Mesenchymal stem cell (in vitro differentiated cells and primary cell): ENCODE data around the gene PRKCA.
"Not testable (repeated sequence)": the region's sequence is repeated elsewhere in the genome, so short reads cannot be mapped to it uniquely, and the experiment has no call there.

Source experiments
- DNase-seq: peaks from one replicate; pipeline ENCODE4 v3.0.0-alpha.2; 2013
- H2AFZ ChIP-seq: one replicate; pipeline ENCODE4 v1.6.1; 2013; ENCODE audit warnings: low read depth, mild to moderate bottlenecking, control low read depth, inconsistent platforms, low read length, moderate library complexity
- H2AK5ac ChIP-seq: 2 replicates; pipeline ENCODE4 v1.6.1; 2013; ENCODE audit warnings: low read length, moderate library complexity, mild to moderate bottlenecking, inconsistent platforms; ENCODE audit not compliant: severe bottlenecking
- H2BK120ac ChIP-seq: one replicate; pipeline ENCODE4 v1.6.1; 2013; ENCODE audit warnings: low read depth, mild to moderate bottlenecking, inconsistent platforms, low read length, moderate library complexity
- H2BK12ac ChIP-seq, 2 experiments: one replicate each; pipeline ENCODE4 v1.6.1; 2013; ENCODE audit warnings: inconsistent platforms in 2 of 2, low read length in 2 of 2, mild to moderate bottlenecking in 2 of 2, moderate library complexity in 2 of 2, control low read depth in 1 of 2
- H2BK15ac ChIP-seq: one replicate; pipeline ENCODE4 v1.6.1; 2013; ENCODE audit warnings: mild to moderate bottlenecking, low read depth, inconsistent platforms; ENCODE audit not compliant: poor library complexity, severe bottlenecking
- H2BK5ac ChIP-seq: 2 replicates; pipeline ENCODE4 v1.6.1; 2013; ENCODE audit warnings: low read depth, mild to moderate bottlenecking, low read length, control low read depth, inconsistent platforms; ENCODE audit not compliant: poor library complexity, severe bottlenecking
- H3K14ac ChIP-seq, 2 experiments: one replicate each; pipeline ENCODE4 v1.6.1; 2013; ENCODE audit warnings: inconsistent platforms in 2 of 2, low read length in 2 of 2, control low read depth in 1 of 2, mild to moderate bottlenecking in 1 of 2, moderate library complexity in 1 of 2
- H3K18ac ChIP-seq, 2 experiments: one replicate each; pipeline ENCODE4 v1.6.1; 2013; ENCODE audit warnings: inconsistent platforms in 2 of 2, low read length in 2 of 2, control low read depth in 1 of 2, low read depth in 1 of 2, mild to moderate bottlenecking in 1 of 2
- H3K23ac ChIP-seq, 2 experiments: one replicate each; pipeline ENCODE4 v1.6.1; 2013; ENCODE audit warnings: inconsistent platforms in 2 of 2, low read length in 2 of 2, mild to moderate bottlenecking in 2 of 2, moderate library complexity in 2 of 2, control low read depth in 1 of 2
- H3K27ac ChIP-seq: 2 replicates; pipeline ENCODE4 v1.5.1; 2013; ENCODE audit warnings: mild to moderate bottlenecking, moderate library complexity, low read length, control low read depth, inconsistent platforms; ENCODE audit not compliant: poor library complexity, severe bottlenecking
- H3K27me3 ChIP-seq, 2 experiments: 2 replicates each; pipeline versions ENCODE4 v1.6.1 to v1.7.0; 2013; ENCODE audit warnings: low read length in 2 of 2, mild to moderate bottlenecking in 2 of 2, moderate library complexity in 2 of 2, control low read depth in 1 of 2, inconsistent platforms in 1 of 2; ENCODE audit not compliant: control insufficient read depth in 1 of 2, insufficient read depth in 1 of 2
- H3K36me3 ChIP-seq, 2 experiments: 2 replicates each; pipeline versions ENCODE4 v1.6.1 to v1.7.0; 2013; ENCODE audit warnings: low read length in 2 of 2, control low read depth in 1 of 2, inconsistent platforms in 1 of 2, low read depth in 1 of 2, mild to moderate bottlenecking in 1 of 2; ENCODE audit not compliant: insufficient read depth in 2 of 2, control insufficient read depth in 1 of 2
- H3K4ac ChIP-seq, 2 experiments: one replicate each; pipeline ENCODE4 v1.6.1; 2013; ENCODE audit warnings: inconsistent platforms in 2 of 2, low read length in 2 of 2, mild to moderate bottlenecking in 2 of 2, moderate library complexity in 2 of 2, control low read depth in 1 of 2, low read depth in 1 of 2
- H3K4me1 ChIP-seq: 2 replicates; pipeline ENCODE4 v1.6.1; 2013; ENCODE audit warnings: low read depth, low read length, control low read depth; ENCODE audit not compliant: control insufficient read depth, insufficient read depth
- H3K4me2 ChIP-seq: 2 replicates; pipeline ENCODE4 v1.6.1; 2013; ENCODE audit warnings: low read length, mild to moderate bottlenecking, inconsistent platforms; ENCODE audit not compliant: poor library complexity, severe bottlenecking
- H3K4me3 ChIP-seq, 2 experiments: 2 replicates each; pipeline versions ENCODE4 v1.5.1 to v1.7.0; 2013; ENCODE audit warnings: low read length in 2 of 2, mild to moderate bottlenecking in 2 of 2, control low read depth in 1 of 2, low read depth in 1 of 2; ENCODE audit not compliant: insufficient read depth in 1 of 2
- H3K79me1 ChIP-seq: replicated peaks from 2 replicates; pipeline ENCODE4 v1.6.1; 2013; ENCODE audit warnings: mild to moderate bottlenecking, control low read depth, low read length, inconsistent platforms; ENCODE audit not compliant: poor library complexity, severe bottlenecking
- H3K9ac ChIP-seq: 2 replicates; pipeline ENCODE4 v1.7.0; 2013; ENCODE audit warnings: mild to moderate bottlenecking, low read length, moderate library complexity
- H3K9me3 ChIP-seq: 2 replicates; pipeline ENCODE4 v1.7.0; 2013; ENCODE audit warnings: mild to moderate bottlenecking, low read length; ENCODE audit not compliant: control insufficient read depth
- H4K8ac ChIP-seq: one replicate; pipeline ENCODE4 v1.6.1; 2013; ENCODE audit warnings: inconsistent platforms, mild to moderate bottlenecking, low read length, moderate library complexity
- H4K91ac ChIP-seq: one replicate; pipeline ENCODE4 v1.6.1; 2013; ENCODE audit warnings: mild to moderate bottlenecking, low read length, inconsistent platforms
- WGBS: methylation state at CpG from one replicate; pipeline ENCODE4 v1.1.7; 2013; ENCODE audit warnings: mixed read lengths; 5-methylcytosine and 5-hydroxymethylcytosine counted together

The PRKCA gene

GRCh38 chr17:66349521-66350254, 47.3 kb downstream of the PRKCA start:
- Histone ChIP-seq H3K27ac (peak overlapping the region; percentile 72), H3K14ac (peak overlapping the region in 1 of 2 experiments; percentile 84), H3K18ac (peak overlapping the region; percentile 25 to 93), H3K4me1 (peaks cover 19% of the 10 kb centered on the region), H3K4me3 (no peak overlapping the region), H3K36me3 (no peaks in the 10 kb centered on the region), H2BK120ac (no peak overlapping the region), H3K79me1 (peaks cover 15% of the 10 kb centered on the region), H3K9me3 (no peaks in the 10 kb centered on the region), H2AFZ (no peak overlapping the region), H3K4me2 (no peak overlapping the region), H3K23ac (no peak overlapping the region), H4K91ac (no peak overlapping the region), H3K27me3 (no peaks in the 10 kb centered on the region), H2BK12ac (peak overlapping the region; percentile 38 to 98), H4K8ac (no peak overlapping the region), H2AK5ac (peak overlapping the region; percentile 50), H3K9ac (no peak overlapping the region), H2BK15ac (no peak overlapping the region), H3K4ac (no peak overlapping the region), H2BK5ac (no peak overlapping the region)
- 87% methylated on average over 12 of the region's 12 CpGs for WGBS
- DNase-seq: no peak

DNA sequence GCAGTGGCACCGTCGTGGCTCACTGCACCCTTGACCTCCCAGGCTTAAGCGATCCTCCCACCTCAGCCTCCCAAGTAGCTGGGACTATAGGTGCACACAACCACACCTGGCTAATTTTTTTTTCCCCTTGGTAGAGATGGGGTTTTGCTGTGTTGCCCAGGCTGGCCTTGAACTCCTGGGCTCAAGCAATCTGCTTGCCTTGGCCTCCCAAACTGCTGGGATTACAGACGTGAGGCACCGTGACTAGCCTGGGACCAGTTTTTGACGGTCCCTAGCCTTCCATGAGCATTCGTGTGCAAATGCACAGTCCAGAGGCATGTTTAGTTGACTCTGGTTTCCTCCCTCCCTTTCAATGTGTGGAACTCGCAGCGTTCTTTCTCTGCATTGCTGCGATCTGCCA, 48.2 kb downstream of the PRKCA start:
- not testable (repeated sequence) for H3K9me3 ChIP-seq, H3K18ac ChIP-seq, H3K23ac ChIP-seq, H2AFZ ChIP-seq, H2AK5ac ChIP-seq, H3K4ac ChIP-seq, H4K91ac ChIP-seq, H3K36me3 ChIP-seq, H4K8ac ChIP-seq, H3K27ac ChIP-seq, H3K9ac ChIP-seq, H2BK120ac ChIP-seq, H3K14ac ChIP-seq, DNase-seq, H2BK5ac ChIP-seq, H3K4me2 ChIP-seq, H2BK15ac ChIP-seq, H3K4me3 ChIP-seq, H3K27me3 ChIP-seq
- Histone ChIP-seq H3K4me1 (peaks cover 19% of the 10 kb centered on the region), H3K79me1 (peaks cover 15% of the 10 kb centered on the region), H2BK12ac (peak overlapping the region; percentile 1 to 18)
- 97% methylated on average over 10 of the region's 10 CpGs for WGBS

GRCh38 chr17:66351033-66351432, 48.6 kb downstream of the PRKCA start:
- Histone ChIP-seq H3K23ac (no peak overlapping the region), H4K8ac (no peak overlapping the region), H2AK5ac (peak overlapping the region; percentile 49), H3K9ac (no peak overlapping the region), H3K4ac (no peak overlapping the region), H2AFZ (no peak overlapping the region), H3K79me1 (peaks cover 15% of the 10 kb centered on the region), H3K4me1 (peaks cover 19% of the 10 kb centered on the region), H2BK120ac (no peak overlapping the region), H3K27ac (no peak overlapping the region), H2BK15ac (no peak overlapping the region), H3K36me3 (no peaks in the 10 kb centered on the region), H3K27me3 (no peaks in the 10 kb centered on the region), H3K14ac (no peak overlapping the region), H3K9me3 (no peaks in the 10 kb centered on the region), H3K18ac (peak overlapping the region; percentile 58), H2BK12ac (peak overlapping the region; percentile 1 to 49), H3K4me3 (no peak overlapping the region), H3K4me2 (no peak overlapping the region), H4K91ac (no peak overlapping the region), H2BK5ac (no peak overlapping the region)
- 98% methylated on average over 5 of the region's 5 CpGs for WGBS
- no peak for DNase-seq

DNA sequence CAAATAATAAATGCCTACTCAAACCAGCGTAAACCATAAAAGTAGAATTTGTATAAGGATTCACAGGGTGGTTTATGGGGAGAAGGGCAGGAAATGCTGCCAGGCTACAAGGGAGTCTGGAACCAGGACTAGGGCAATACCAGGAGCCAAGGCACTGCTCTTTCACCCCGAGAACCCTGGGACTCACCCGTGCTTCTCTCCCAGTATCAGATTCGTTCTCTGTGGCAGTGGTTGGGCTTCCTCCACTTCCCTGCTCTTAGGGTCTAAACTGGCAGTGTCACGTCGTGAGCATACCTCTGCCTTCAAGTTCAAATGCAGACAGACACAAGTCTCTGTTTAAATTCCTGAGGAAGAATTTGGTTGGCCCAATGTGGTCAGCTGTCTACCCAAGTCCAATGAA, 49.3 kb downstream of the PRKCA start:
- Histone ChIP-seq H3K27ac (no peak overlapping the region), H3K23ac (no peak overlapping the region)
- WGBS: 95% methylated on average over 6 of the region's 6 CpGs

More for the DNA sequence above, 49.3 kb downstream of the PRKCA start:
- H3K4me2 ChIP-seq: no peak overlapping the region
- no peak overlapping the region for H2AFZ ChIP-seq
- no peak for DNase-seq
- H3K9ac ChIP-seq: no peak overlapping the region
- H2BK120ac ChIP-seq: no peak overlapping the region
- H2AK5ac ChIP-seq: no peak overlapping the region
- H4K91ac ChIP-seq: no peak overlapping the region
- peaks cover 15% of the 10 kb centered on the region for H3K79me1 ChIP-seq
- no peak overlapping the region for H2BK5ac ChIP-seq
- no peaks in the 10 kb centered on the region for H3K27me3 ChIP-seq
- no peak overlapping the region for H2BK15ac ChIP-seq
- H3K18ac ChIP-seq: no peak overlapping the region
- H3K36me3 ChIP-seq: no peaks in the 10 kb centered on the region
- H3K4me3 ChIP-seq: no peak overlapping the region
- H3K4ac ChIP-seq: peak overlapping the region in 1 of 2 experiments; percentile 2
- H3K14ac ChIP-seq: no peak overlapping the region
- peaks cover 20% of the 10 kb centered on the region for H3K4me1 ChIP-seq
- H4K8ac ChIP-seq: peak overlapping the region; percentile 29
- no peak overlapping the region for H2BK12ac ChIP-seq
- no peaks in the 10 kb centered on the region for H3K9me3 ChIP-seq
